KMS-11 (cell line): ENCODE results near the gene TSPAN18.

Experiments used
- H2AFZ ChIP-seq: fragments of 200-600 bp; sonication (generic); 2 replicates; pipeline ENCODE4 v1.6.1; 2016; ENCODE audit warnings: antibody characterized with exemption, mixed run types, low read depth
- H3K27ac ChIP-seq: fragments of 200-600 bp; sonication (generic); 2 replicates; pipeline ENCODE4 v1.6.1; 2016; ENCODE audit warnings: mild to moderate bottlenecking, mixed run types
- H3K27me3 ChIP-seq: fragments of 200-600 bp; sonication (generic); 2 replicates; pipeline ENCODE4 v1.6.1; 2017; ENCODE audit warnings: mild to moderate bottlenecking, low read depth, mixed run types, moderate library complexity; ENCODE audit not compliant: insufficient read depth
- H3K36me3 ChIP-seq: fragments of 200-600 bp; sonication (generic); 2 replicates; pipeline ENCODE4 v1.6.1; 2017; ENCODE audit warnings: mild to moderate bottlenecking, mixed run types; ENCODE audit not compliant: insufficient read depth
- H3K4me1 ChIP-seq: fragments of 200-600 bp; sonication (generic); 2 replicates; pipeline ENCODE4 v1.6.1; 2016; ENCODE audit warnings: mild to moderate bottlenecking, low read depth, mixed run types; ENCODE audit not compliant: poor library complexity, severe bottlenecking
- H3K4me2 ChIP-seq: fragments of 200-600 bp; sonication (generic); 2 replicates; pipeline ENCODE4 v1.7.0; 2016; ENCODE audit warnings: mild to moderate bottlenecking, mixed run types
- H3K4me3 ChIP-seq: fragments of 200-600 bp; sonication (generic); IDR thresholded peaks from 2 replicates; pipeline ENCODE4 v1.6.1; 2017; ENCODE audit warnings: low read depth, low read length, mixed read lengths; ENCODE audit not compliant: insufficient read depth
- H3K79me2 ChIP-seq: fragments of 200-600 bp; sonication (generic); 2 replicates; pipeline ENCODE4 v1.6.1; 2016; ENCODE audit warnings: low read depth, mixed run types; ENCODE audit not compliant: insufficient read depth
- H3K9ac ChIP-seq: fragments of 200-600 bp; sonication (generic); 2 replicates; pipeline ENCODE4 v1.6.1; 2016; ENCODE audit warnings: mild to moderate bottlenecking, mixed run types
- H4K20me1 ChIP-seq: fragments of 200-600 bp; sonication (generic); 2 replicates; pipeline ENCODE4 v1.6.1; 2016; ENCODE audit warnings: mild to moderate bottlenecking, mixed run types; ENCODE audit not compliant: insufficient read depth
- CTCF ChIP-seq: fragments of 200-600 bp; sonication (generic); conservative IDR thresholded peaks from 2 replicates; pipeline ENCODE4 v1.6.1; 2017; ENCODE audit warnings: low read depth, mild to moderate bottlenecking, antibody characterized with exemption, low read length, moderate library complexity, mixed read lengths

The TSPAN18 gene

GRCh38 chr11:44761551-44761961 lies 34.8 kb downstream of the TSPAN18 start:
- Histone ChIP-seq H3K9ac (no peak overlapping the region), H3K36me3 (no peaks in the 10 kb centered on the region), H3K79me2 (no peaks in the 10 kb centered on the region), H3K27me3 (no peaks in the 10 kb centered on the region), H3K4me2 (no peak overlapping the region), H3K4me3 (no peak overlapping the region), H2AFZ (no peak overlapping the region), H4K20me1 (no peaks in the 10 kb centered on the region), H3K4me1 (no peaks in the 10 kb centered on the region), H3K27ac (no peak overlapping the region)
- no peak for TF ChIP-seq CTCF

- no peak for TF ChIP-seq CTCF
- Histone ChIP-seq H3K4me2 (no peak overlapping the region), H3K79me2 (no peaks in the 10 kb centered on the region)
Measured at GRCh38 chr11:44763121-44763820, 36.5 kb downstream of the TSPAN18 start.

GRCh38 chr11:44764583-44764982 lies 37.8 kb downstream of the TSPAN18 start:
- no peaks in the 10 kb centered on the region for H3K4me1 ChIP-seq
- TF ChIP-seq CTCF: no peak
- H3K4me2 ChIP-seq: no peak overlapping the region
- no peaks in the 10 kb centered on the region for H3K79me2 ChIP-seq
- no peaks in the 10 kb centered on the region for H4K20me1 ChIP-seq
- no peak overlapping the region for H3K9ac ChIP-seq
- no peaks in the 10 kb centered on the region for H3K27me3 ChIP-seq
- no peak overlapping the region for H2AFZ ChIP-seq
- H3K36me3 ChIP-seq: no peaks in the 10 kb centered on the region
- no peak overlapping the region for H3K4me3 ChIP-seq
- no peak overlapping the region for H3K27ac ChIP-seq

More at GRCh38 chr11:44763121-44763820, 36.5 kb downstream of the TSPAN18 start:
- no peak overlapping the region for H3K27ac ChIP-seq
- H3K9ac ChIP-seq: no peak overlapping the region
- H2AFZ ChIP-seq: no peak overlapping the region
- H3K4me1 ChIP-seq: no peaks in the 10 kb centered on the region
- H3K36me3 ChIP-seq: no peaks in the 10 kb centered on the region
- no peaks in the 10 kb centered on the region for H4K20me1 ChIP-seq
- no peaks in the 10 kb centered on the region for H3K27me3 ChIP-seq
- H3K4me3 ChIP-seq: no peak overlapping the region

GRCh38 chr11:44765026-44765595 lies 38.3 kb downstream of the TSPAN18 start:
- H3K9ac ChIP-seq: no peak overlapping the region
- H3K27me3 ChIP-seq: no peaks in the 10 kb centered on the region
- no peaks in the 10 kb centered on the region for H3K79me2 ChIP-seq
- TF ChIP-seq CTCF: no peak
- H4K20me1 ChIP-seq: no peaks in the 10 kb centered on the region
- H3K4me1 ChIP-seq: no peaks in the 10 kb centered on the region
- no peak overlapping the region for H3K27ac ChIP-seq
- no peak overlapping the region for H3K4me2 ChIP-seq
- no peaks in the 10 kb centered on the region for H3K36me3 ChIP-seq
- no peak overlapping the region for H3K4me3 ChIP-seq
- no peak overlapping the region for H2AFZ ChIP-seq
